GM21825 (cell line): Measurements from ENCODE around the gene HYPK.
"Not testable (repeated sequence)": the region's sequence is repeated elsewhere in the genome, so short reads cannot be mapped to it uniquely, and the experiment has no call there.

Experiments
- ATAC-seq: cut with Tn5 transposase; IDR thresholded peaks from one replicate; pipeline ENCODE4 v1.9.1; 2021; ENCODE audit warnings: mild to moderate bottlenecking, moderate library complexity; ENCODE audit not compliant: unreplicated experiment

The HYPK gene

DNA sequence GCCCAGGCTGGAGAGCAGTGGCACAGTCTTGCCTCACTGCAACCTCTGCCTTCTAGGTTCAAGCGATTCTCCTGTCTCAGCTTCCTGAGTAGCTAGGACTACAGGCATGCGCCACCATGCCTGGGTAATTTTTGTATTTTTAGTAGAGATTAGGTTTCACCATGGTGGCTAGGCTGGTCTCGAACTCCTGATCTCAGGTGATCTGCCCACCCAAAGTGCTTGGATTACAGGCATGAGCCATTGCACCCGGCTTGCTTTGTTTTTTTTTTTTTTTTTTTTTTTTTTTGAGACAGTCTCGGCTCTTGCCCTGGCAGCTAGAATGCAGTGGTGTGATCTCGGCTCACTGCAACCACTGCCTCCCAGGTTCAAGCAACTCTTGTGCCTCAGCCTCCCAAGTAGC is 32.1 kb downstream of the HYPK start:
- not testable (repeated sequence) for ATAC-seq

DNA sequence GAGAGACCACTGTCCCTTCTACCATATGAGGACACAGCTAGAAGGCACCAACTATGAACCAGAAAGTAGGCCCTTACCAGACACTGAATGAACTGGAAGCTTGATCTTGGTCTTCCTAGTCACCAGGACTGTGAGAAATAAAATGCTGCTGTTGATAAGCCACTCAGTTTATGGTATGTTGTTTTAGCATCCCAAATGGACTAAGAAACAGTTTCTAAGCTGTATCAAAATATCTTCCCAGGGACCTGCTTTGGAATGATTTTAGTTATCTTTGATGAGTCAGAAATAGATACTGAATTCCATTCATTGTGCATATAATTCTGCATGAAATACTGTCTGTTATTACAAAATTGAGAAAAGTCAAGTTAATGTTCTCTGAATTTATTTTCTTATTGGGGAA is 45.0 kb downstream of the HYPK start:
- ATAC-seq: no peak

GRCh38 chr15:43851251-43851650 is 50.9 kb downstream of the HYPK start:
- ATAC-seq: no peak

DNA sequence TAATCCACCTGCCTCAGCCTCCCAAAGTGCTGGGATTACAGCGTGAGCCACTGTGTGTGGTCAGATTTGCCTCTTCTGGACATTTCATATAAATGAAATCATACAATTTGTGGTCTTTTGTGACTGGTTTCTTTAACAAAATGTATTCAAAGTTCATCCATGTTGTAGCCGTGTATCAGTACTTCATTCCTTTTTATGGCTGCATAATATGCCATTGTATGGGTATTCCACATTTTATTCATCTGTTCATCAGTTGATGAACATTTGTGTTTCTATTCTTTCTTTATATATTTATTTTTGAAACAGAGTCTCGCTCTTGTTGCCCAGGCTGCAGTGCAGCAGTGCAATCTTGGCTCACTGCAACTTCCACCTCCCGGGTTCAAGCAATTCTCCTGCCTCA is 52.2 kb downstream of the HYPK start:
- no peak for ATAC-seq
